ENCODE results near the gene SIK3. TPM values are rescaled to one million over a fixed set of nuclear protein-coding genes. Genes with fewer than 3 reads are reported as not detected.
A peak's percentile ranks its signal among the peaks of the same experiment; 100 is the strongest.

SIK3 gene
- total RNA-seq, 2 donors from 2014 or later = 37.2 to 43.5 TPM

- H3K36me3 Mint-ChIP-seq (ENCODE audit: low read depth) = peaks cover 15% of the 10 kb centered on the region
- 86 to 87% methylated on average over 5 to 6 of the region's 6 CpGs for WGBS, 2 experiments (ENCODE audit: insufficient coverage in 1 of 2, insufficient read length in 1 of 2)
Observed at GRCh38 chr11:116953530-116954285, 144.5 kb downstream of the SIK3 start.

GRCh38 chr11:116951762-116952161, 146.5 kb downstream of the SIK3 start:
- Histone ChIP-seq H3K9me3 (ENCODE audit: control insufficient read depth, low read length) (no peaks in the 10 kb centered on the region), H3K36me3 (ENCODE audit: control insufficient read depth, insufficient read depth, low read length) (peaks cover 40% of the 10 kb centered on the region), H3K4me3 (ENCODE audit: low read length) (no peak overlapping the region), H3K27me3 (ENCODE audit: control insufficient read depth, insufficient read depth, low read length, poor library complexity, severe bottlenecking) (no peaks in the 10 kb centered on the region), H3K4me1 (ENCODE audit: control insufficient read depth, insufficient read depth, low read length) (peaks cover 7% of the 10 kb centered on the region), H3K27ac (ENCODE audit: low read depth, low read length) (no peak overlapping the region), H3K9ac (ENCODE audit: extremely low read depth, low read length, poor library complexity, severe bottlenecking) (no peak overlapping the region)
- Mint-ChIP-seq H3K27me3 (ENCODE audit: insufficient read depth) (no peaks in the 10 kb centered on the region), H3K36me3 (ENCODE audit: low read depth) (peaks cover 23% of the 10 kb centered on the region), H3K4me3 (no peak overlapping the region), H3K9me3 (no peaks in the 10 kb centered on the region), H3K27ac (no peak overlapping the region), H3K4me1 (peaks cover 38% of the 10 kb centered on the region)
- TF ChIP-seq CTCF (conservative IDR thresholded peaks at IDR 0.05) = no peak
- WGBS, 2 experiments (ENCODE audit: insufficient coverage in 1 of 2, insufficient read length in 1 of 2) = 88 to 97% methylated on average over 1 of the region's 3 CpGs
- no peak for DNase-seq

More at GRCh38 chr11:116953530-116954285, 144.5 kb downstream of the SIK3 start:
- TF ChIP-seq CTCF (conservative IDR thresholded peaks at IDR 0.05) = no peak
- H3K4me1 ChIP-seq (ENCODE audit: control insufficient read depth, insufficient read depth, low read length) = peaks cover 9% of the 10 kb centered on the region
- H3K27ac ChIP-seq (ENCODE audit: low read depth, low read length) = no peak overlapping the region
- Mint-ChIP-seq H3K9me3 (no peaks in the 10 kb centered on the region), H3K27ac (no peak overlapping the region), H3K4me1 (peaks cover 52% of the 10 kb centered on the region), H3K4me3 (no peak overlapping the region), H3K27me3 (ENCODE audit: insufficient read depth) (no peaks in the 10 kb centered on the region)
- no peaks in the 10 kb centered on the region for H3K27me3 ChIP-seq (ENCODE audit: control insufficient read depth, insufficient read depth, low read length, poor library complexity, severe bottlenecking)
- no peak overlapping the region for H3K9ac ChIP-seq (ENCODE audit: extremely low read depth, low read length, poor library complexity, severe bottlenecking)
- DNase-seq = no peak
- peaks cover 35% of the 10 kb centered on the region for H3K36me3 ChIP-seq (ENCODE audit: control insufficient read depth, insufficient read depth, low read length)
- H3K4me3 ChIP-seq (ENCODE audit: low read length) = no peak overlapping the region
- no peaks in the 10 kb centered on the region for H3K9me3 ChIP-seq (ENCODE audit: control insufficient read depth, low read length)

- peaks cover 32% of the 10 kb centered on the region for H3K36me3 ChIP-seq (ENCODE audit: control insufficient read depth, insufficient read depth, low read length)
- H3K9ac ChIP-seq (ENCODE audit: extremely low read depth, low read length, poor library complexity, severe bottlenecking) = no peak overlapping the region
- Mint-ChIP-seq H3K27me3 (ENCODE audit: insufficient read depth) (no peaks in the 10 kb centered on the region), H3K9me3 (no peaks in the 10 kb centered on the region), H3K4me3 (no peak overlapping the region), H3K4me1 (peaks cover 37% of the 10 kb centered on the region), H3K36me3 (ENCODE audit: low read depth) (peaks cover 30% of the 10 kb centered on the region), H3K27ac (peak overlapping the region; percentile 67)
- H3K9me3 ChIP-seq (ENCODE audit: control insufficient read depth, low read length) = no peaks in the 10 kb centered on the region
- 92 to 100% methylated on average over 2 to 4 of the region's 4 CpGs for WGBS, 2 experiments (ENCODE audit: insufficient coverage in 1 of 2, insufficient read length in 1 of 2)
- no peak overlapping the region for H3K27ac ChIP-seq (ENCODE audit: low read depth, low read length)
- H3K27me3 ChIP-seq (ENCODE audit: control insufficient read depth, insufficient read depth, low read length, poor library complexity, severe bottlenecking) = no peaks in the 10 kb centered on the region
- TF ChIP-seq CTCF (conservative IDR thresholded peaks at IDR 0.05) = no peak
- DNase-seq = no peak
- H3K4me3 ChIP-seq (ENCODE audit: low read length) = no peak overlapping the region
- H3K4me1 ChIP-seq (ENCODE audit: control insufficient read depth, insufficient read depth, low read length) = peaks cover 7% of the 10 kb centered on the region
Observed at GRCh38 chr11:116950210-116950609, 148.0 kb downstream of the SIK3 start.
